GM12878 (cell line): ENCODE results near the gene PTPRN2. TPM values are rescaled to one million over a fixed set of nuclear protein-coding genes. Genes with fewer than 3 reads are reported as not detected.

Experiments
- ATAC-seq: fragments of 200-7000 bp; cut with Tn5 transposase; 3 replicates; pipeline ENCODE4 v1.9.1; 2020; ENCODE audit warnings: mild to moderate bottlenecking, moderate library complexity
- BruUV-seq: library from RNA; stranded (reverse); fragments of 400-500 nt; replicated peaks from 2 replicates; lab custom pipeline; 2021; lab: Mats Ljungman, UMichigan
- CTCF ChIA-PET: fragments of 300-600 bp; sonication (Branson Sonifier 250); formaldehyde crosslinking; extraction: SDS; loops from one replicate; lab custom pipeline; 2021; ENCODE audit warnings: inconsistent platforms; lab: Yijun Ruan, JAX
- POLR2A ChIA-PET: fragments of 350-600 bp; formaldehyde crosslinking; extraction: SDS; loops from one replicate; lab custom pipeline; 2021; ENCODE audit warnings: inconsistent platforms; lab: Charles Lee
- RAD21 ChIA-PET: fragments of 300-600 bp; sonication (Branson Sonifier 250); formaldehyde crosslinking; loops from one replicate; lab custom pipeline; 2023; ENCODE audit warnings: antibody characterized with exemption; ENCODE audit not compliant: unreplicated experiment; lab: Charles Lee
- SMC1A ChIA-PET: fragments of 300-600 bp; sonication (Branson Sonifier 250); formaldehyde crosslinking; loops from one replicate; lab custom pipeline; 2023; ENCODE audit not compliant: unreplicated experiment, uncharacterized antibody; lab: Charles Lee
- DNase-seq: peaks from one replicate; pipeline ENCODE4 v3.0.0-alpha.2; 2011; ENCODE audit warnings: low read depth, low spot score
- FAIRE-seq: peaks from 3 replicates; lab custom pipeline; 2011; peaks lifted over from hg19 to GRCh38; lab: Jason Lieb, UNC
- H2AFZ ChIP-seq: 2 replicates; pipeline ENCODE4 v1.6.0; 2011; ENCODE audit warnings: low read depth, low read length, control low read depth; ENCODE audit not compliant: control insufficient read depth
- H3K27ac ChIP-seq: 2 replicates; pipeline ENCODE4 v1.5.1; 2011; ENCODE audit warnings: control low read depth; ENCODE audit not compliant: control insufficient read depth, insufficient read depth
- H3K27me3 ChIP-seq, 2 experiments: replicated peaks in 1 of 2; 2 replicates each; pipeline versions ENCODE4 v1.6.0 to v1.6.1; 2011; ENCODE audit warnings: low read length in 1 of 2; ENCODE audit not compliant: control insufficient read depth in 2 of 2, insufficient read depth in 2 of 2
- H3K36me3 ChIP-seq, 2 experiments: 2 replicates each; pipeline ENCODE4 v1.5.1; 2011; ENCODE audit warnings: low read length in 1 of 2; ENCODE audit not compliant: control insufficient read depth in 2 of 2, insufficient read depth in 2 of 2
- H3K4me1 ChIP-seq: 2 replicates; pipeline ENCODE4 v1.6.1; 2011; ENCODE audit warnings: mild to moderate bottlenecking, low read length, moderate library complexity, mixed read lengths; ENCODE audit not compliant: control insufficient read depth, insufficient read depth
- H3K4me2 ChIP-seq: 2 replicates; pipeline ENCODE4 v1.6.0; 2011; ENCODE audit warnings: control low read depth; ENCODE audit not compliant: control insufficient read depth, insufficient read depth
- H3K4me3 ChIP-seq: fragments of 200-600 bp; sonication (generic); 2 replicates; pipeline ENCODE4 v1.5.1; 2016
- H3K79me2 ChIP-seq: 2 replicates; pipeline ENCODE4 v1.6.0; 2011; ENCODE audit warnings: low read length; ENCODE audit not compliant: control insufficient read depth, insufficient read depth
- H3K9ac ChIP-seq: 2 replicates; pipeline ENCODE4 v1.8.0; 2011; ENCODE audit warnings: low read length, control low read depth, mixed read lengths; ENCODE audit not compliant: control insufficient read depth, insufficient read depth
- H3K9me3 ChIP-seq: replicated peaks from 3 replicates; pipeline ENCODE4 v1.5.1; 2011; ENCODE audit warnings: mild to moderate bottlenecking, low read length; ENCODE audit not compliant: control insufficient read depth, insufficient read depth
- H4K20me1 ChIP-seq: 2 replicates; pipeline ENCODE4 v1.6.0; 2011; ENCODE audit not compliant: control insufficient read depth, insufficient read depth
- ASH2L ChIP-seq: fragments of 300-600, 200-600 bp; sonication (generic); IDR thresholded peaks from 2 replicates; pipeline ENCODE4 v1.6.1; 2017; ENCODE audit warnings: low read depth, mild to moderate bottlenecking, borderline replicate concordance
- BACH1 ChIP-seq: fragments of 450-650 bp; IDR thresholded peaks from 2 replicates; pipeline ENCODE4 v1.6.1; 2017; ENCODE audit warnings: mild to moderate bottlenecking, borderline replicate concordance
- CEBPB ChIP-seq, 2 experiments: fragments of 150-350 bp in 1 of 2; IDR thresholded peaks; 2 replicates each; pipeline ENCODE4 v1.6.1; 2012 to 2014; ENCODE audit warnings: low read depth in 2 of 2, low read length in 2 of 2, borderline replicate concordance in 1 of 2, inconsistent platforms in 1 of 2
- CTCF ChIP-seq, 3 experiments: IDR thresholded peaks in 2 of 3; conservative IDR thresholded peaks in 1 of 3; 2 replicates each; pipeline ENCODE4 v1.5.1; 2011; ENCODE audit warnings: low read depth in 3 of 3, low read length in 3 of 3, mild to moderate bottlenecking in 3 of 3, control low read depth in 2 of 3, moderate library complexity in 2 of 3, inconsistent platforms in 1 of 3, mixed read lengths in 1 of 3; ENCODE audit not compliant: control insufficient read depth in 2 of 3, insufficient read depth in 1 of 3; ENCODE audit errors: extremely low read depth in 1 of 3
- EP300 ChIP-seq, 2 experiments: fragments of 150-350 bp in 1 of 2; IDR thresholded peaks; 2 replicates each; pipeline ENCODE4 v1.6.1; 2011 to 2012; ENCODE audit warnings: low read depth in 2 of 2, low read length in 2 of 2, borderline replicate concordance in 1 of 2, improper control_type of control experiment in 1 of 2, inconsistent platforms in 1 of 2; ENCODE audit not compliant: control insufficient read depth in 1 of 2
- HDAC2 ChIP-seq: fragments of 200-600 bp; sonication (generic); IDR thresholded peaks from 2 replicates; pipeline ENCODE4 v1.6.1; 2017
- IRF4 ChIP-seq: IDR thresholded peaks from 2 replicates; pipeline ENCODE4 v1.6.1; 2011; ENCODE audit warnings: low read depth, low read length
- MYB ChIP-seq: fragments of 150-350 bp; IDR thresholded peaks from 2 replicates; pipeline ENCODE4 v1.6.1; 2014; ENCODE audit warnings: mild to moderate bottlenecking, low read depth, low read length, borderline replicate concordance
- RAD51 ChIP-seq: fragments of 450-650 bp; IDR thresholded peaks from 2 replicates; pipeline ENCODE4 v1.6.1; 2016; ENCODE audit warnings: moderate library complexity, mild to moderate bottlenecking, inconsistent platforms
- TAF1 ChIP-seq: IDR thresholded peaks from 2 replicates; pipeline ENCODE4 v1.6.1; 2011; ENCODE audit warnings: mild to moderate bottlenecking, low read depth, low read length, borderline replicate concordance
- TCF7 ChIP-seq: IDR thresholded peaks from 2 replicates; pipeline ENCODE4 v1.6.1; 2014; ENCODE audit warnings: antibody characterized with exemption, borderline replicate concordance
- WGBS: methylation state at CpG from one replicate; pipeline ENCODE4 v1.1.6; 2016; ENCODE audit warnings: low lambda C conversion rate; ENCODE audit not compliant: insufficient replicate concordance, insufficient coverage; ENCODE audit errors: missing lambda C conversion rate; 5-methylcytosine and 5-hydroxymethylcytosine counted together
- in situ Hi-C: fragments of 300-500 bp; cut with MboI; formaldehyde crosslinking; loops from 9 replicates; pipeline ENCODE4 v1.14.3; 2018; ENCODE audit warnings: mixed read lengths
- intact Hi-C: fragments of 100-400 bp; cut with micrococcal nuclease; formaldehyde crosslinking; loops from one replicate; pipeline ENCODE4 v1.14.2; 2022; ENCODE audit not compliant: unreplicated experiment
- polyA plus RNA-seq, 11 experiments: library from polyadenylated mRNA; depleted of rRNA in 4 of 11; unstranded in 6 of 11; stranded (reverse) in 5 of 11; fragments of >200 nt; fragmentation: Nextera tagmentation in 4 of 11; fragmentation: Illumina TruSeq in 1 of 11; extraction: Ambion mirVana in 4 of 11; extraction: Trizol in 1 of 11; gene quantifications; 1 replicate in 1 of 11; 2 replicates in 10 of 11; pipeline versions ENCODE4 v1.2.1 to v1.2.3, GENCODE V29; 2011 to 2016; ENCODE audit warnings: inconsistent platforms in 2 of 11, missing spikeins in 2 of 11, low read depth in 1 of 11
- total RNA-seq, 4 experiments: library from RNA; depleted of rRNA in 3 of 4; stranded (reverse); fragments of >200 nt in 3 of 4; fragmentation: Illumina TruSeq in 1 of 4; extraction: Trizol in 1 of 4; gene quantifications; 2 replicates each; pipeline versions ENCODE4 v1.2.1 to v1.2.3, GENCODE V29; 2013 to 2021
- TF ChIP-seq, protein P1 (sequence below): IDR thresholded peaks from 2 replicates; pipeline ENCODE4 v1.6.1; 2012; ENCODE audit warnings: mild to moderate bottlenecking, low read depth, low read length

Gene PTPRN2
- total and polyA plus RNA-seq, 10 of the 15 experiments (the other 5 are each of a cell fraction or from before 2014, with no cell fraction given) = 5.4 TPM; not detected in 9

DNA sequence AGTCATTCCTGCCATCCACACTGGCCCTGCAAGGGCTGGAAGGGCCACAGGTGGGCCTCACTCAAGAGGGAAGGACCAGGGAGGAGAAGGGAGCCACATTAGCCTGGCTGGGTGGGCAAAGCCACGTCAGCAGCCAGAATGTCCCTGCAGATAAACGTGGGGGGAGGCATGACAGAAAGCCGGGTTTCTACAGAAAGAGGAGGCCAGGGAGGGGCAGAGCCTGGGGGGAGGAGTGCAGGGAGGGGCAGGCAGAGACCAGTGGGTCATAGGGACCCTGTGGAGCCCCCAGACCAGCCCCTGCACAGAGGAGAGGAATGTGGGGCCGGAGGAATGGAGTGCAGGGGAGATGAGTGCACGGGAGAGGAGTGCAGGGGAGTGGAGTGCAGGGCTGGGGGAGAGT lies 590.2 kb downstream of the PTPRN2 start:
- H3K4me3 ChIP-seq = no peak overlapping the region
- SMC1A ChIA-PET = no interaction called here
- TF ChIP-seq BACH1 (no peak), TAF1 (no peak), RAD51 (no peak), TCF7 (no peak)
- H3K27ac ChIP-seq = no peak overlapping the region
- H3K9ac ChIP-seq = no peak overlapping the region
- H3K79me2 ChIP-seq = no peaks in the 10 kb centered on the region
- RAD21 ChIA-PET = no interaction called here
- CTCF ChIA-PET = no interaction called here
- ATAC-seq (no peak), FAIRE-seq (no peak), DNase-seq (no peak)
- POLR2A ChIA-PET = no interaction called here
- H3K27me3 ChIP-seq = no peaks in the 10 kb centered on the region
- H4K20me1 ChIP-seq = no peaks in the 10 kb centered on the region
- no peaks in the 10 kb centered on the region for H3K36me3 ChIP-seq
- in situ Hi-C loops = no loop called here
- no peak overlapping the region for H3K4me2 ChIP-seq
- intact Hi-C loops = no loop called here
- no peak overlapping the region for H2AFZ ChIP-seq
- H3K9me3 ChIP-seq = no peaks in the 10 kb centered on the region; the same call in 2 of the 3 replicates
- WGBS = 16% methylated on average over 4 of the region's 5 CpGs
- BruUV-seq = no TSS peak
- no peaks in the 10 kb centered on the region for H3K4me1 ChIP-seq

DNA sequence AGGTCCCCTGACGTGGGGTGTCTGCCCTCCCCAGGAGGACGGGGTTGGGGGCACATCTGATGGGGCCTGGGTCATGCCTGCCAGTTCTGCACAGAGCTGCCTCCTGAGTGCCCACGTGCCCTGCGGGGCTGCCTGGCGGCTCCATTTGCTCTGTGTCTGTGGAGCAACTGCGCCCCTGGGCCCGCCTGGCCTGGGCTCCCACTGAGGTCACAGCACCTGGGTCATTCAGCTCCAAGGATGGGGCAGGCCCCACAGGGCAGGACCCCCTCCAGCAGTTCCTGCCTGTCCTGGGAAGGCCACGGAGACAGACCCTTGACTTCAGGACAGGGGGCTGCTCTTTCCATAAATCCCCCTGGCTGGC lies 590.6 kb downstream of the PTPRN2 start:
- no peak for FAIRE-seq
- H3K27ac ChIP-seq = no peak overlapping the region
- TF ChIP-seq EP300 (IDR thresholded peaks at IDR 0.05; ENCODE audit: borderline replicate concordance in 1 of 2, control insufficient read depth in 1 of 2, low read depth in 2 of 2, low read length in 2 of 2) (no peak), CTCF (IDR thresholded peaks at IDR 0.05 in 2 of 3, conservative IDR thresholded peaks at IDR 0.05 in 1 of 3; ENCODE audit: control insufficient read depth in 2 of 3, extremely low read depth in 1 of 3, insufficient read depth in 1 of 3, low read depth in 3 of 3, low read length in 3 of 3) (no peak), HDAC2 (no peak), CEBPB (IDR thresholded peaks at IDR 0.05; ENCODE audit: borderline replicate concordance in 1 of 2, low read depth in 2 of 2, low read length in 2 of 2) (no peak), ASH2L (no peak), MYB (no peak), IRF4 (no peak)
- TF ChIP-seq, protein P1, sequence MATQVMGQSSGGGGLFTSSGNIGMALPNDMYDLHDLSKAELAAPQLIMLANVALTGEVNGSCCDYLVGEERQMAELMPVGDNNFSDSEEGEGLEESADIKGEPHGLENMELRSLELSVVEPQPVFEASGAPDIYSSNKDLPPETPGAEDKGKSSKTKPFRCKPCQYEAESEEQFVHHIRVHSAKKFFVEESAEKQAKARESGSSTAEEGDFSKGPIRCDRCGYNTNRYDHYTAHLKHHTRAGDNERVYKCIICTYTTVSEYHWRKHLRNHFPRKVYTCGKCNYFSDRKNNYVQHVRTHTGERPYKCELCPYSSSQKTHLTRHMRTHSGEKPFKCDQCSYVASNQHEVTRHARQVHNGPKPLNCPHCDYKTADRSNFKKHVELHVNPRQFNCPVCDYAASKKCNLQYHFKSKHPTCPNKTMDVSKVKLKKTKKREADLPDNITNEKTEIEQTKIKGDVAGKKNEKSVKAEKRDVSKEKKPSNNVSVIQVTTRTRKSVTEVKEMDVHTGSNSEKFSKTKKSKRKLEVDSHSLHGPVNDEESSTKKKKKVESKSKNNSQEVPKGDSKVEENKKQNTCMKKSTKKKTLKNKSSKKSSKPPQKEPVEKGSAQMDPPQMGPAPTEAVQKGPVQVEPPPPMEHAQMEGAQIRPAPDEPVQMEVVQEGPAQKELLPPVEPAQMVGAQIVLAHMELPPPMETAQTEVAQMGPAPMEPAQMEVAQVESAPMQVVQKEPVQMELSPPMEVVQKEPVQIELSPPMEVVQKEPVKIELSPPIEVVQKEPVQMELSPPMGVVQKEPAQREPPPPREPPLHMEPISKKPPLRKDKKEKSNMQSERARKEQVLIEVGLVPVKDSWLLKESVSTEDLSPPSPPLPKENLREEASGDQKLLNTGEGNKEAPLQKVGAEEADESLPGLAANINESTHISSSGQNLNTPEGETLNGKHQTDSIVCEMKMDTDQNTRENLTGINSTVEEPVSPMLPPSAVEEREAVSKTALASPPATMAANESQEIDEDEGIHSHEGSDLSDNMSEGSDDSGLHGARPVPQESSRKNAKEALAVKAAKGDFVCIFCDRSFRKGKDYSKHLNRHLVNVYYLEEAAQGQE = no peak

More for the DNA sequence above, 590.6 kb downstream of the PTPRN2 start:
- Histone ChIP-seq H3K4me2 (no peak overlapping the region), H3K4me3 (no peak overlapping the region), H3K36me3 (no peaks in the 10 kb centered on the region), H3K79me2 (no peaks in the 10 kb centered on the region), H3K9ac (no peak overlapping the region), H4K20me1 (no peaks in the 10 kb centered on the region), H3K27me3 (no peaks in the 10 kb centered on the region), H3K9me3 (no peaks in the 10 kb centered on the region; the same call in 2 of the 3 replicates), H3K4me1 (no peaks in the 10 kb centered on the region), H2AFZ (no peak overlapping the region)
- ChIA-PET POLR2A (no interaction called here), SMC1A (no interaction called here), CTCF (no interaction called here), RAD21 (no interaction called here)
- no TSS peak for BruUV-seq
- 32% methylated on average over 8 of the region's 8 CpGs for WGBS
- intact Hi-C loops = no loop called here
- DNase-seq (no peak), ATAC-seq (no peak)
- in situ Hi-C loops = no loop called here
